ENCODE measurements around the gene MLC1. TPM values are rescaled to one million over a fixed set of nuclear protein-coding genes. Genes with fewer than 3 reads are reported as not detected.

The MLC1 gene
- total RNA-seq, 2 donors from 2014 or later: 0.18 TPM; not detected in 1

GRCh38 chr22:50070366-50070765 is 14.9 kb downstream of the MLC1 start:
- no peak for DNase-seq
- no peaks in the 10 kb centered on the region for H3K4me1 Mint-ChIP-seq
- Histone ChIP-seq H3K9me3 (ENCODE audit: control insufficient read depth, low read length) (no peaks in the 10 kb centered on the region), H3K9ac (ENCODE audit: extremely low read depth, low read length, poor library complexity, severe bottlenecking) (no peak overlapping the region), H3K4me3 (ENCODE audit: low read length) (no peak overlapping the region), H3K27me3 (ENCODE audit: control insufficient read depth, insufficient read depth, low read length, poor library complexity, severe bottlenecking) (no peaks in the 10 kb centered on the region), H3K4me1 (ENCODE audit: control insufficient read depth, insufficient read depth, low read length) (peaks cover 5% of the 10 kb centered on the region), H3K36me3 (ENCODE audit: control insufficient read depth, insufficient read depth, low read length) (no peaks in the 10 kb centered on the region), H3K27ac (ENCODE audit: low read depth, low read length) (no peak overlapping the region)
- no peak overlapping the region for H3K27ac Mint-ChIP-seq
- no peak for TF ChIP-seq CTCF (conservative IDR thresholded peaks at IDR 0.05)
- H3K4me3 Mint-ChIP-seq: no peak overlapping the region
- no peaks in the 10 kb centered on the region for H3K27me3 Mint-ChIP-seq (ENCODE audit: insufficient read depth)
- H3K9me3 Mint-ChIP-seq: peaks cover 2% of the 10 kb centered on the region
- 93% methylated on average over 6 to 8 of the region's 8 CpGs for WGBS, 2 experiments (ENCODE audit: insufficient coverage in 1 of 2, insufficient read length in 1 of 2)
- no peaks in the 10 kb centered on the region for H3K36me3 Mint-ChIP-seq (ENCODE audit: low read depth)

GRCh38 chr22:50068096-50068495 is 17.1 kb downstream of the MLC1 start:
- Mint-ChIP-seq H3K9me3 (no peaks in the 10 kb centered on the region), H3K4me1 (no peaks in the 10 kb centered on the region), H3K36me3 (ENCODE audit: low read depth) (no peaks in the 10 kb centered on the region), H3K4me3 (no peak overlapping the region), H3K27ac (no peak overlapping the region), H3K27me3 (ENCODE audit: insufficient read depth) (no peaks in the 10 kb centered on the region)
- Histone ChIP-seq H3K27ac (ENCODE audit: low read depth, low read length) (no peak overlapping the region), H3K9me3 (ENCODE audit: control insufficient read depth, low read length) (no peaks in the 10 kb centered on the region), H3K36me3 (ENCODE audit: control insufficient read depth, insufficient read depth, low read length) (no peaks in the 10 kb centered on the region), H3K9ac (ENCODE audit: extremely low read depth, low read length, poor library complexity, severe bottlenecking) (no peak overlapping the region), H3K4me3 (ENCODE audit: low read length) (no peak overlapping the region), H3K27me3 (ENCODE audit: control insufficient read depth, insufficient read depth, low read length, poor library complexity, severe bottlenecking) (no peaks in the 10 kb centered on the region), H3K4me1 (ENCODE audit: control insufficient read depth, insufficient read depth, low read length) (no peaks in the 10 kb centered on the region)
- no peak for TF ChIP-seq CTCF (conservative IDR thresholded peaks at IDR 0.05)
- WGBS, 2 experiments (ENCODE audit: insufficient coverage in 1 of 2, insufficient read length in 1 of 2): 83 to 86% methylated on average over 7 to 11 of the region's 11 CpGs
- DNase-seq: no peak

- Mint-ChIP-seq H3K4me1 (no peaks in the 10 kb centered on the region), H3K9me3 (no peaks in the 10 kb centered on the region), H3K27ac (no peak overlapping the region), H3K4me3 (no peak overlapping the region), H3K36me3 (ENCODE audit: low read depth) (no peaks in the 10 kb centered on the region), H3K27me3 (ENCODE audit: insufficient read depth) (no peaks in the 10 kb centered on the region)
- no peak overlapping the region for H3K9ac ChIP-seq (ENCODE audit: extremely low read depth, low read length, poor library complexity, severe bottlenecking)
- H3K27ac ChIP-seq (ENCODE audit: low read depth, low read length): no peak overlapping the region
- no peak for TF ChIP-seq CTCF (conservative IDR thresholded peaks at IDR 0.05)
- no peaks in the 10 kb centered on the region for H3K4me1 ChIP-seq (ENCODE audit: control insufficient read depth, insufficient read depth, low read length)
- DNase-seq: no peak
- no peaks in the 10 kb centered on the region for H3K9me3 ChIP-seq (ENCODE audit: control insufficient read depth, low read length)
- no peak overlapping the region for H3K4me3 ChIP-seq (ENCODE audit: low read length)
- no peaks in the 10 kb centered on the region for H3K36me3 ChIP-seq (ENCODE audit: control insufficient read depth, insufficient read depth, low read length)
- H3K27me3 ChIP-seq (ENCODE audit: control insufficient read depth, insufficient read depth, low read length, poor library complexity, severe bottlenecking): no peaks in the 10 kb centered on the region
- WGBS, 2 experiments (ENCODE audit: insufficient coverage in 1 of 2, insufficient read length in 1 of 2): 89 to 100% methylated on average over 2 to 4 of the region's 8 CpGs
Observed at GRCh38 chr22:50067244-50067643, 18.0 kb downstream of the MLC1 start.

Data from endodermal cell (in vitro differentiated cells).